Measurements from ENCODE around the gene ZFHX3.
"Not testable (repeated sequence)": the region's sequence is repeated elsewhere in the genome, so short reads cannot be mapped to it uniquely, and the experiment has no call there.

The ZFHX3 gene

DNA sequence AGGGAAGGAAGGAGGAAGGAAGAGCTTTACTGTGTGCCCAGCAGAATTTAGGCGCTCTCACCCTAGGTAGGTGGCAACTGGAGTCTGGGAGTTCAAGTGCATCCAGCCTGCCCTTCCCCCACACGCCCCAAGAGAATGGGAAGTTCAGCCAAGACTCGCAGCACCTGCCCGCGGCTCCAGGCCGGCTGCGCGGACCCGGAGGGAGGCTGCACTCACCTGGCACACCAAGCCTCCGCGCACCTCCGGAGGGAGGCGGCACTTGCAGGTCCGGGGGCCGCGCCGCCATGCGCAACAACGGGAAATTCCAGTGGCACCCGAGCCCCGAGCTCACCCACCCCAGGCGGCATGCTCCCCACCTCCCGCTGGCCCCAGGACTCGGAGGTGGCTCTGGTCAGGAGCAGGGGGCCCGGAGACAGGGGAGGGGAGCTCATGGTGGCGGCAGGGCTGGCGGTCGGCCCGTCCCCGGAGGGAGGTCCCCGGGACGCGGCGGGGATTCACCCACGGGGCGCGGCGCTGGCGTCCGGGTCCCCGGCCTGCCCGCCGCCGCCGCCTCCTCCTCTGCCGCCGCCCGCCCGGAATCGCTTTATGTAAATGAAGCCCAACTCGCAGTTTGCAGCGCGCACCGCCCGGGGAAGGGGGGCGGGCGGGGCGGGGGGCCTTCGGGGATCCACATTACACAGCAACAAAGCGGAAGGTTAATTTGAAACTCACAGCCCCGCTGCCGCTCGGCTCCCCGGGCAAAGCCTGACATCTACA is at the start of gene ZFHX3:
Gene ZFHX3, minus strand, starts transcription at position 593 of the 756 bp plus-strand sequence. CDS start 87,983 bp downstream, outside the sequence.
- no peak for DNase-seq

DNA sequence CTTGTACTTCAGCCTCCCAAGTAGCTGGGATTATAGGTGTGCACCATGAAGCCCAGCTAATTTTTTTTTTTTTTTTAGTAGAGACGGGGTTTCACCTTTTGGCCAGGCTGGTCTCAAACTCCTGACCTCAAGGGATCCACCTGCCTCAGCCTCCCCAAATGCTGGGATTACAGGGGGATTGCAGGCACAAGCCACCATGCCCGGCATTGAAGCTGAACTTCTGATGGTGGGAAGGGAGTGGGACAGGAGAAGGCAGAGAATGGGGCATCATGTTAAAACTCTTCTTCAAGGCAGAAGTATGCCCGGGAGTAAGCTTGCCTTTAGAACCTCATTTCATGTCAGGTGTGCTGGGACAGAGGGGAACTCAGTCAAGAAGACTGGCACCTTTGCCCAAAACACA is 48.6 kb upstream of the ZFHX3 start:
- no peak for DNase-seq

DNA sequence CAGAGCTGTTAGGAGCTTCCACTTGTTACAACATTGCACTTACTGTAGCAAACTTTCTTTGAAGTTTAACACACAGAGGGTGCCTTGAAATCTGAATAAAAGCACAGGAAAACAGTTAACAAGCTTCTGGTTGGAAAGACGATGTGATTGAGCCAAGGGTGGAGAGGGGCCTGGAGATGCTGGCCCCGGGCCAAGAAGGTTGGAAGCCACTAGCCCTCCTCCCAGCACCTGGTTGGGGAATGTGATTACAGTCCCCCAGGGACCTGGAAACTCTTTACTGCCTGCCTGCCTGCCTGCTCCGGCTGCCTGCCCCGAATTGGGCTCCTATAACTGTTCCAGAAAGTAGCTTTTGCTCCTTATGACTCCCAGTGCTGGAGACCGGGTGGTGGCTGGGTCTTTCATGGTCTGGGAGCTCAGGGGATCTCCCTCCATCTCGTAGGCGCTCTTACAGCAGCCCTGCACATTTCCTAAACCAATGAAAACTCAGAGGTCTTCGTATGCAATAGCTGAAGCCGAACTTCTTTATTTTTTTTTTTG is 48.0 kb upstream of the ZFHX3 start:
- DNase-seq = no peak

- DNase-seq = no peak
These were observed 47.4 kb upstream of the ZFHX3 start for GRCh38 chr16:73095142-73095820.

GRCh38 chr16:73094371-73094770 is 46.4 kb upstream of the ZFHX3 start:
- no peak for DNase-seq

- no peak for DNase-seq
These were observed 45.5 kb upstream of the ZFHX3 start for GRCh38 chr16:73093146-73094144.

DNA sequence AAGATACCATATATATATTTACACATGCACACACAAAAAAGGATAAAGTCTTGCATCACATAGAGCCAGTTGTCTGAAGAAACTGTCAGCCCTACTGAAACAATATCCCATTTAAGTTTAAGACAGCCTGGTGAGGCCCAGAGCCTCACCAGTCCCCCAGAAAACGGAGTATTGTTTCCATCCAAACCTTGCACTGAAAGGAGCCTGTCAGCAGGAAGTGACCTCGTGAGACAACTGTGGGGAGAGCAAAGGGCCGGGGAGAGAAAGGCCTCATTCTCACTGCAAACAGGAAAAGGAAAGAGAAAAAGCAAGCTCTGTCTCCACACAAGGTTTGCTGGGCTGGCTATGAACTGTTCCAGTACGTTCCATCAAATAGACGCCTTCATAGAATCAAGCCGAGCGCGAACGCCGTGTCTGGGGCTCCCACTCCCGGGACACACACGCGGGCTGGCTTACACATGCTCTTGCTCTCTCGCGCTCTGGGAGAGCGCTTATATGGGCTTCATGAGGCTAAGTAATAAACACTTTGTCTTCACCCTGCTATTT is 44.4 kb upstream of the ZFHX3 start:
- no peak for DNase-seq

DNA sequence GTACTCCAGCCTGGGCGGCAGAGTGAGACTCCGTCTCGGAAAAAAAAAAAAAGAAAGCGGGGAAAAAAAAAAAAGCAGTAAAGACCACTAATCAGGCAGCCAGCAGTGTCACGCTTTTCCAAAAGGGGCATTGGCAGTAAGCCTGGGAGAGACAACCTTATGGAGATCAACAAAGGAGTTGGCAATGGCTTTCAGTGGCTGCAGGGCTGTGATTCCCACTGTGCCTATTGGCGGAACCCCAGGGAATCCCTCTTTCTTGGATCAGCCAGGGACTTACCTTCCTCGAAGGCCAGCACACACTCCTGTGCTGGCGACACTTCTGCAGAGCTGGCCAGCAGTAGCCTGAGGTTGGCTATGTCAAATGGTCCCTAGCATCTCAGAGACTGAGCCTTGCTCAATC is 43.2 kb upstream of the ZFHX3 start:
- no peak for DNase-seq

- no peak for DNase-seq
These were observed 41.5 kb upstream of the ZFHX3 start for GRCh38 chr16:73089420-73089819.

DNA sequence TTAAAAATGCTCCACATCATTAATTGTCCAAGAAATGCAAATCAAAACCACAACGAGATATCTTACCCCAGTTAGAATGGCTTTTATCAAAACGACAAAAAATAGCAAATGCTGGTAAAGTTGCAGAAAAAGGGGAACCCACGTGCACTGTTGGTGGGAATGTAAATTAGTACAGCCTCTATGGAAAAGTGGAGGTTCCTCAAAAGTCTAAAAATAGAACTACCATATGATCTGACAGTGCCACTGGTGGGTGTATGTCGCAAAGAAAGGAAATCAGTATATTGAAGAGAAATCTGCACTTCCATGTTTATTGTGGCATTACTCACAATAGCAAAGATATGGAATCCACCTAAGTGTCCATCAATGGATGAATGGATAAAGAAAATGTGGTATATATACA is 38.2 kb upstream of the ZFHX3 start:
- DNase-seq = no peak

DNA sequence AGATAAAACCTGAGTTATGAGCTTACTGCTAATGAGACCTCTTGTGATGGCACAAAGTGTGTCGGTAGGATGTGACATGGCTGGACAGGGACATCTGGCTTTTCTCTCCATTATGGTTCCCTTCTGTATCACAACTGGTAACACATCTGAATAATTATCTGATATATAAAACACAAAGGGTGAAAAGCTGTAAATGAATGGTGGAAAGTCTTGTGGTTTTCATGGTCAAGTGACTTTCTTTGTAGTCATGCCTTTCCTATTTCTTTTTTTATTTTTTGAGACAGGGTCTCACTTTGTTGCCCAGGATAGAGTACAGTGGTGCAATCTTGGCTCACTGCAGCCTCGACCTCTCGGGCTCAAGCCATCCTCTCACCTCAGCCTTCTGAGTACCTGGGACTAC is 35.3 kb upstream of the ZFHX3 start:
- no peak for DNase-seq

DNA sequence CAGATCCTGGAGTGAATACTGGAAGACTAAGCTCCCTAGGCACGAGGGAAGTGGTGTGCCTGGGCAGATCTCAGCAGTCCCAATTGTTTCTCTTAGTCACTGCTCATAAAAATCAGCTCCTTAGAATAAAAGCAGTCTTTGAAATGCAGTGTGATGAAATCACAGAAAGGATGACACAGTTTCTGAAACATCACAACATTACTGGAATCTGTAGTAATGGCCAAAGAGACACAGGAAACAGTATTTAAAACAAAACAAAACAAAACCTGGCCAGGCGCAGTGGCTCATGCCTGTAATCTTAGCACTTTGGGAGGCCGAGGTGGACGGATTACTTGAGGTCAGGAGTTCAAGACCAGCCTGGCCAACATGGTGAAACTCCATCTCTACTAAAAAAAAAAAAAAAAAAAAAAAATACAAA is 34.7 kb upstream of the ZFHX3 start:
- DNase-seq = not testable (repeated sequence)

DNA sequence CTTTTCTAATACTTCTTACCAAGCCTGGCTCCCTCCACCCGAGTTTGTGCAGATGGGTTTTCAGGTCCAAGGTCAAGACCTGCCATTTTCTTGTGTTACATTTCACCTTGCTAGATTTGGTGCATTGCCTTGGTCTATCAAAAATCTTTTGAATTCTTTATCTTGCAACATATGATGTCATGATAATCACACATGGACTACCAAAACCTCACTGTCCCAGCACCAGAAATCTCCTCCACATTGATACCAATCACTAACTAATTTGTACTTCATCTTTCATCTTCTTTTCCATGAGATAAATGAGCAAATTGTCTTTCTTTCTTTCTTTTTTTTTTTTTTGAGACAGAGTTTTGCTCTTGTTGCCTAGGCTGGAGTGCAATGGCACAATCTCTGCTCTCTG is 33.0 kb upstream of the ZFHX3 start:
- DNase-seq = no peak

- DNase-seq = no peak
These were observed 28.4 kb upstream of the ZFHX3 start for GRCh38 chr16:73076324-73076810.

DNA sequence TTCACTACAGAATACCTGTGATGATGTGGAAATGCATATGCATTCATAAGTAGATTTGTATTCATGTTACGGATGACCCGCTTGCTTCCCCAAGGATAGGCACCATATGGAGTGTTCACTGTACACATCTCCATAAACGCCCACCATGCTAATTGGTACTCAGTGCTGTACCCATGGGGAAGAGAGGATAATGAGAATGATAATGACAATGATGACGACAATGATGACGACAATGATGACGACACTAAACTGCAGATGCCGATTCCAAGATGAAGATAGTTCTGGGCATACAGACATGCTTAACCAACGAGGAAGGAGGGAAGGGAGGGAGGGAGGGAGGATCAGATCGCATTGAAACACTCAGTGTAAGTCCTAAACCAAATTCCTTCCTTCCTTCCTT is 26.5 kb upstream of the ZFHX3 start:
- no peak for DNase-seq

- not testable (repeated sequence) for DNase-seq
These were observed 24.1 kb upstream of the ZFHX3 start for GRCh38 chr16:73072051-73072450.

DNA sequence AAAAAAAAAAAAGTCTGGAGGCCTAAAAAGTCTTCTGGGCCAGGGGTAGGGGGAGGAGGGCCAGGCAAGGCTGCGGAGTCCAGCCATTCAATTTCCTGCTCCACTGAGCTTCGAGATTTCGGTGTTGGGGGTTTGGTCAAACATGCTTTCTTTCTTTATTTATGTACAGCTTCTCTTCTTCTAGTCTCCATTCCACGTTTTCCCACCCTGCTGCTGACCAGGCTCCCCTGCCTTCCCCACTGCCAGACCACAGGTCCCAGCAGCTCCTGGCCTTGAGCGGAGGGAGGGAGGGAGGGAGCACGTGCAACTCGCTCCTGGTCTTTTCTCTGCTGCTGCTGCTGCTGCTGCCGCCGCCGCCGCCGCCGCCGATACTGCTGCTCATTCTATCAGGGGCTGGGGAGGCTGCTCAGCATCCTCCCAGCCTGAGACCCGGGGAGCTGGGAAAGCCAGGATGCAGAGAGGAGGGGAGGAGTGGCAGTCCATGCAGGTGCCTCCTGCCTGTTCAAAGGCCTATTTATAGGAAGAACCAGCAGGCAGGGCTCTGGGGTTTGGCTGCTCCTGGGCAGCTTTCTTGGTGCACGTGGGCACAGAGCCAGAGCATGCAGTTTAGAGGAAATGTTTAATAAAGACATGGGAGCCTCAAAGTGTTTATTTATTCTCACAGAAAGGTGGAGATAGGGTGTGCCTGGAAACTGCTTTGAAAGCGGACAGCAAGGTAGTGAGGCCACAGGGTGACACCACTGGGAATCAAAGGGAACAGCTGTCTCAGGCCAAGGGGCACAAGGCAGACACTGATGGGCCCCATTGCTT is 23.4 kb upstream of the ZFHX3 start:
- DNase-seq = no peak

DNA sequence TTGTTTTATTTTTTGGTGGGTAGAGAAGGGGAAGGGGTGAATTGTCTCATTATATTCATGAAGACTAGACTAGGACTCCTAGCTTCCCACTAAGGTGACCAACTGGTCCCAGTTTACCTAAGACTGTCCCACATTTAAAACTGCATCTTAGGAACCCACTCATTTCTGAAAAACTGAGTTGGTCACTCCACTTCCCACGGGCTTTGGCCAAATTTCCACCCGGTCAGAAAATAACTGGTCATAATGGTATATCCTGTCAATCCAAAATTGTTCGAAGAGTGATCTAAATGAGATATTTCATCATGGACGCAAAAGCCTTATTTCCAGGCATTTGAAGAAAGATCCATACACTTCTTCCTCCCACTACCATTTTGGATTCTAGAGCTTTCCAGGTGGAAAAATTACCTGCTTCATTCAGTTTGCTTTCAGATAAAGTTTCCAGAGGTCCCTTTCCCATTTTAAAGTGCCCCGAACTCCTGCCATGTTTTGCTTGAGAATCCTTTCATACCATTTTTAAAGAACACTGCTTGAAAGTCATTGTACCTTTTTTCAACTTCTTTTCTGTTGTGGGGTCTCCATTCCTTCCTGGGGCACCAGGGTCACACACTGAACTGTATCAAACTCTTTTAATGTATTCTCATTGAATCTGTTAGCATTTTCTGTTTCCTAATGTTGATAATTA is 21.8 kb upstream of the ZFHX3 start:
- DNase-seq = no peak

- DNase-seq = no peak
These were observed 20.8 kb upstream of the ZFHX3 start for GRCh38 chr16:73068541-73069401.

Measured in activated CD4-positive, alpha-beta T cell treated with anti-CD3 and anti-CD28 coated beads for 1 hour (primary cell).